ENCODE data around the gene FOSL1.
"Not testable (repeated sequence)": the region's sequence is repeated elsewhere in the genome, so short reads cannot be mapped to it uniquely, and the experiment has no call there.

Gene FOSL1

DNA sequence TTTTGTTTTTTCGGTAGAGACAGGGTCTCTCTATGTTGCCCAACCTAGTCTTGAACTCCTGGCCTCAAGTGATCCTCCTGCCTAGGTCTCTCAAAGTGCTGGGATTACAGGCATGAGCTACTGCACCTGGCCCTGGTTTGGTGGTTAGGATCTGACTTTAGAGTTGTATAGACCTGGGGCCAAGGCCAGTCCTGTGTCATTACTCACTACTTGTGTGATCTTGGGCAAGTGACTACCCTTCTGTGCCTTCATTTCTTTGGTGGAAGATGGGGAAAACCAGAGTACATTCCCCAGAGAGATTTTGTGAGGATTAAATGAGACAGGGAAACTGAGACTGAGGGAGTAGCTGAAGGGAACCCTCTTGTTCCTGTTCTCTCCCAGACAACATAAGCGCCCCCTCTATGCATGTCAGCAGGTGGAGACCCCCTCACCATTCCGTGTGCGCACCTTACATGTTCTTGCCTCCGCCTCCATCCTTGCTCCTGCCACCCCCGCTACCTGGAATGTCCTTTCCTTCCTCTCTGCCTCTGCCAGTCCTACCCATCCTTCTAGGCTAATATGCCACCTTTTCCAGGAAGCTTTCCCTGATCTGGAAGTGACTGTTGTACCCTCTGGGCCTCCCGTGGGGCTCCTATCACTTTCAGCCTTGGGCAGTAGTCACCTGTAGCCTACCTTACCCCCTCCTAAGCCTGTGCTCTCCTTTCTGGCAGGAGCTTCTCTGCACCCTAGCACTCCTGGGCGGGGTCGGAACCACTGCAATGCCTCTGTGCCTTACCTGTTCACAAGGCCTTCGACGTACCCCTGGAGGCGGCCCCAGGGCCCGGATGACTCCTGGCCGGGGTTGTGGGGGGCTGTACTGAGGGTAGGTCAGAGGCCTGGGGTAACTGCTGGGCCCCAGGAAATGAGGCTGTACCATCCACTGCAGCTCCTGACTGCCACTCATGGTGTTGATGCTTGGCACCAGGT lies 3.9 kb downstream of the FOSL1 start:
- DNase-seq (ENCODE audit: low read depth in 2 of 2), result no peak

DNA sequence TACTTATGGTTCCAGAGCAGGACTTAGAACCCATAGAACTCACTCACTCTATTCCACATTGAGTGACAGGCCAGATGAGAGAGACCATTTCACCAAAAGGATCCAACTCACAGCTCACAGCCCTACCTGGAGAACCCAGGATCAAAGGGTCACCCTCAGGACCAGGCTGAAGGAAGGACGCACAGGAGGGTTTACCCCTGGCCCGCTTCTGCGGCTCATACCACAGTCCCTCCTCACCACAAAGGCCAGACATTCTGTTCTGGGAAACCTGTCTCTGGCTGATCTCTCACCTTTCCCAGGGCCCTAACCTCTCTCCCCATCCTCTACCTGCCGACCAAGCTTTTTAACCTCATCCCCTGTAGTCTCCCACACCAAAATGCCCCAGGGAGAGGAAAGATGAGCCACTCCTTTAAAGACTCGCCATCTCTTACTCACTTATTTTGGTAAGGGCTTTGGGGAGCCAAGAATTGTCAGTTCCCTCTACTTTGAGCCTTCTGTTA lies 4.7 kb downstream of the FOSL1 start:
- DNase-seq (ENCODE audit: low read depth in 2 of 2), result no peak

DNA sequence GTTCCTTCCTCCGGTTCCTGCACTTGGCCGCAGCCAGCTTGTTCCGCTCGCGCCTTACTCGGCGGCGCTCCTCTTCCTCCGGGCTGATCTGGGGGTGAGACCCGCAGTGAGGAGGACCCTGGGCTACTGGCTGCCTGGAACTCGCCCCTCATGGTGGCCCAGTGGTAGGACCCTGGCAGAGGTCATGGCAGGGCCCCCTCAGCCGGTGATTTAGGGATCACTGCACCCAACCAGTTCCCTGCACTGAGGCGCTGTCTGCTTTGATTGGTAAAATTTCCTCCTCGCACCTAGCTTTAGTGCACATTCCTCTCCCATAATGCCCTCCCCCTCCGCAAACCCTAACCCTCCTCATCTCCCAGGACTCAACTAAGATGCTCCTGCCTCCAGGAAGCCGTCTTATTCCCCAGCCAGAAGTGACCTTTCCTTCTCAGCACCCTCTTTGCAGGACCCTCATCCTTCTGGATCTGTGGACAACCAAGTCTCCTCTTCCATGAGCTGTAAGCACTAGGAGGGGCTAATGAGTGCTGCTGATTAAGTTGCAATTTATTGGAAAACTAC lies 6.1 kb downstream of the FOSL1 start:
- DNase-seq (ENCODE audit: low read depth in 2 of 2), result no peak

DNA sequence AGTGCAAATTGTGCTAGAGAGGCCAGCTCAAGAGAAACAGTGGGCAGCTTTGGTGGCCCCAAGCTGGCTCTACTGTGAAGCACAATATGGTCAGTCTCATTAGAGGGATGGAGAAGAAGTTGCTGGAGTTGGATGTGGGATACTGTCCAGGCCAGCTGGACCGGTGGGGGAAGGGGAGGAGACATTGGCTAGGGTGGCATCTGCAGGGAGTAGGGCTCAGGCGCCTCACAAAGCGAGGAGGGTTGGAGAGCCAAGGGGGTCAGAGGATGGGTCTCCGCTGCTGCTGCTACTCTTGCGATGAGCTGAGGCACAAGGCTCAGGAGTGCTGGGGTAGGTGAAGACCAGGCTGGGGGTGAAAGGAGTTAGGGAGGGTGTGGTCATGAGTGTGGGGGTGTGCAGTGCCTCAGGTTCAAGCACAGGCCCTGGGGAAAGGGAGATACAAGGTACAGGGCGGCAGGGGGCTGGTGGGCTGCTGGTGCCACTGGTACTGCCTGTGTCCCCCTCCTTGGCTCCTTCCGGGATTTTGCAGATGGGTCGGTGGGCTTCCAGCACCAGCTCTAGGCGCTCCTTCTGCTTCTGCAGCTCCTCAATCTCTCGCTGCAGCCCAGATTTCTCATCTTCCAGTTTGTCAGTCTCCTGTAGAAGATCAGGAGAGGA lies 7.4 kb downstream of the FOSL1 start:
- no peak for DNase-seq (ENCODE audit: low read depth in 2 of 2)

DNA sequence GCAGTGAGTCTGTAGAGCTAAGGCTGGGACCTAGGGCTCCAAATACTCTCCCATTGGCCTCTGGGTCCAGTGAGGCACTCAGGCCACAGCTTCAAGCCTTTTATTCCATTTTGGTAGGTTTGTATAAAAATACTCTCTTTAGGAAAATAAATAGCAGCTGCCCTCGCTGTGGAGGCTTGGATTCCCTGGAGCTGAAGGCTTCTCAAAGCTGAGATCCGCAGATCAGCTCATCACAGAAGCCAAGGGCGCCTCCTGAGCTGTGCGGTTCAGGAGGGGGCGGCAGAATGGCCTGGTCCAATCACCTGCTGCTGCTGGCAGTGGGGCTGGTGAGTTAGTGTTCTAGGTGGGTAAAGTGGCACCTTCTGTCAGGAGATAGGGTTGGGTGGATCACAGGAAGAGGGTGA lies 8.0 kb downstream of the FOSL1 start:
- not testable (repeated sequence) for DNase-seq (ENCODE audit: low read depth in 2 of 2)

DNA sequence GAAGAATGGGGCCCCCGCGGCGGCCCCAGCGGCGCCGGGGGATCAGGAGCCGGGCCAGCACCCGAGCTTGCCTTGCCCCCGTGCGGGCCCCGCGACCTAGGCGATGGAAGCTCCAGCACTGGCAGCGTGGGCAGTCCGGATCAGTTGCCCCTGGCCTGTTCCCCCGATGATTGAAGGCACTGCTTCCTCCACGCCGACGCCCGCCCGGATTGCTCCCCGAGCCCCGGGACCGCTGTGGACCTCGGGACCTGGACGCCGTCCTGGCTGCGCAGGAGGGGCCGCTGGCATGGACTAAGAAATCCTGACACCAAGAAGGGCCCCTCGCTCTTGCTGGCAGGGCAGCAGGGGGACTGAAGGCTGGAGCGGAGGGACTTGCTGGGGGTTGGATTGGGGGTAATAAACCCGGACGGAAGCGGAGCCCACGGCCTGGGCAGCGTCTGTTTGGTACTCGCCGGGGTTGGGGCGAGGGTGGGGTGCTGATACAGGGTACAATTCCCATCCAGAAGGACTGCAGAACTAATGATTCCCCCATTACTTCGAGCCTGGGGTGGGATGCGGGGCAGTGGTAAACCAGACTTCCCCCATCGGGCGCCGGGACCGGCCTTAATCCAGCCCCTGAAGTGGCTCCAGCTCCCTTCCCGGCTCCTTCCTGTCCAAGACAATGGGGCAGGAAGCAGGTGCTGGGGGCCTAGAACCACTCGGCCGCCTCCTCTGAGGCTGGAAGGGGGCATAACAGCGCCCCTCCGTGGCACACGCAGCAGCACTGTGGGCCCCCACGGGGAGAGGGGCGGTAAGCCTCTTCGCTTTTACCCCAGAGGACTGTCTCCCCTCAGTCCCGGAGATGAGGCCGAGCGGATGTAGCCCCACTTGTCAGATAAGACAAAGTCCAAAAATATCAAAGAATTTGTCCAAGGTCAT lies 8.7 kb downstream of the FOSL1 start:
- DNase-seq (ENCODE audit: low read depth in 2 of 2), result peak; percentile 47 to 61

DNA sequence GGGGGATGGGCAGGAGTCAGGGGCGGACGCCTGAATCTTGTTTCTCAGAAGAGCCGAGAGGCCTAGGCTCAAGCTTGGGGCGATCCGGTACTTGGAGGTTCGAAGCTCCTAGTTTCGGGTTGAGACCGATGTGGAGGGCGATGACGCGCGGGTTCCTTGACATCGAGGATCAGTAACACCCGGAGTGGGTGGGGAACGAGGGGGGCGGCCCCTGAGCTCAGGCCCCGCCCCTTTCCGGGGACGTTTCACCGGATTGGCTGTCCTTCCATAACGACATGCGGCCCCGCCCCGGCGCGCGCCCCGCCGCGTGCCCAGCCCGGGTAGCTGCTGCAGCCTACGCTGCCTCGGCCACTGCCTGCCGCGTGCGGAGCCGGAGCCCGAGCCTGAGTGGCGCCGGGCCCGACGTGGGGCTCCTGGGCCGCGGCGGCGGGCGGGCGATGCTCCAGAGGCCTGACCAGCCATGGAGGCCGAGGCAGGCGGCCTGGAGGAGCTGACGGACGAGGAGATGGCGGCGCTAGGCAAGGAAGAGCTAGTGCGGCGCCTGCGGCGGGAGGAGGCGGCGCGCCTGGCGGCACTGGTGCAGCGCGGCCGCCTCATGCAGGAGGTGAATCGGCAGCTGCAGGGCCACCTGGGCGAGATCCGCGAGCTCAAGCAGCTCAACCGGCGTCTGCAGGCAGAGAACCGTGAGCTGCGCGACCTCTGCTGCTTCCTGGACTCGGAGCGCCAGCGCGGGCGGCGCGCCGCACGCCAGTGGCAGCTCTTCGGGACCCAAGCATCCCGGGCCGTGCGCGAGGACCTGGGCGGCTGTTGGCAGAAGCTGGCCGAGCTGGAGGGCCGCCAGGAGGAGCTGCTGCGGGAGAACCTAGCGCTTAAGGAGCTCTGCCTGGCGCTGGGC lies 9.6 kb downstream of the FOSL1 start, which contains the start of gene CCDC85B:
Gene CCDC85B (plus strand): TSS at position 350 of the 895 bp plus-strand sequence. CDS start 111 bp downstream, at position 461.
- peak; percentile 98 to 99 for DNase-seq (ENCODE audit: low read depth in 2 of 2)

DNA sequence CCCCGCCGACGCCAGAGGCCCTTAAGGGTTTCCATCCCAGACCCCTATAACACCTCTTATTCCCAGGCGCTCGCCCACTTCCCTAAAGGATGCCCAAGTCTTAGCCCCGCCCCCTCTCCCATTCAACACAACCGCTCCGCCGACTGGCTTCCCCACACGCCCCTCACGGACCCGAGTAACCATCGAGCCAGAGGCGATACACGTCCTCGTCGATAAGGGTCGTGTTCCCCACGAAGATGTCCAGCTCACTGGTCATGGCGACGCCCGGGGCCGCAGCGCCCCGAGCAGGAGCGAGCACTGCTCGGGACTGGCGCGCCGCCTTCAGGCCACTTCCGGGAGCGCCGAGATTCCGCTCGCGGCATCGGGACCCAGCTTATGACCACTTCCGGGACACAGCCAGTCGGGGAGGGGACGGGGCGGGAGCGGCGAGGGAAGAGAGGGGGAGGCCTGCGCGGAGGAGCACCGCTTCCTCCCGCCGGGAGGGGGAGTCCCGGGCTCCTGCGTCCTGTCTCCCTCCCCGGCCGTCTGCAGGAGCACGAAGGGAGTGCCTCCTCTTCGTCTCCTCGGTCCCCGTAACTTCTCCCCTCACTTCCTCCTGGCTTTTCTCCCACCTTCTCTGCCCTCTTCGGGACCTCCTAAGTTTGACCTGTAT lies 11.9 kb downstream of the FOSL1 start, which contains the start of gene FIBP:
Gene FIBP (minus strand): TSS at position 309 of the 652 bp plus-strand sequence. CDS start 53 bp downstream, at position 256.
- peak; percentile 91 to 95 for DNase-seq (ENCODE audit: low read depth in 2 of 2)

DNA sequence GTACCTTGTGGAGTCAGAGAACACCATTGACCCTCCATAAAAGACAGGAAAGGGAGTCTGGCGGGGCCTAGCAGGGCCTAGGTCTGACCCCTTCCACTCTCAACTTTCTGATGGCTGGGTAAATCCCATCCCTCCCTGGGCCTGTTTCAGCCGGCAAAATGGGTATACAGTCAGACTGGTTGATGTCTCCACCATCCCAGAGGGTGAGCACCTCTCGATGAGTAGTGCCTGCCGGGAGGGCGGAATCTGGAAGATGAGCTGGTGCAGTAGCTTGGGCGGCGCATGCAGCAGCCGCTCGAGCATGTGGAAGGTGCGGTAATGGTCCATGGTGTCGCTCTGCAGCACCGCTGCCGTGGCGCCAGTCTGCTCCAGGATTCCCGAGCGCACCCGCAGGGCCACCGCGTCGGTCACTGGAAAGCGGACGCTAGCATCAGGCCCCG lies 12.4 kb downstream of the FOSL1 start:
- no peak for DNase-seq (ENCODE audit: low read depth in 2 of 2)

DNA sequence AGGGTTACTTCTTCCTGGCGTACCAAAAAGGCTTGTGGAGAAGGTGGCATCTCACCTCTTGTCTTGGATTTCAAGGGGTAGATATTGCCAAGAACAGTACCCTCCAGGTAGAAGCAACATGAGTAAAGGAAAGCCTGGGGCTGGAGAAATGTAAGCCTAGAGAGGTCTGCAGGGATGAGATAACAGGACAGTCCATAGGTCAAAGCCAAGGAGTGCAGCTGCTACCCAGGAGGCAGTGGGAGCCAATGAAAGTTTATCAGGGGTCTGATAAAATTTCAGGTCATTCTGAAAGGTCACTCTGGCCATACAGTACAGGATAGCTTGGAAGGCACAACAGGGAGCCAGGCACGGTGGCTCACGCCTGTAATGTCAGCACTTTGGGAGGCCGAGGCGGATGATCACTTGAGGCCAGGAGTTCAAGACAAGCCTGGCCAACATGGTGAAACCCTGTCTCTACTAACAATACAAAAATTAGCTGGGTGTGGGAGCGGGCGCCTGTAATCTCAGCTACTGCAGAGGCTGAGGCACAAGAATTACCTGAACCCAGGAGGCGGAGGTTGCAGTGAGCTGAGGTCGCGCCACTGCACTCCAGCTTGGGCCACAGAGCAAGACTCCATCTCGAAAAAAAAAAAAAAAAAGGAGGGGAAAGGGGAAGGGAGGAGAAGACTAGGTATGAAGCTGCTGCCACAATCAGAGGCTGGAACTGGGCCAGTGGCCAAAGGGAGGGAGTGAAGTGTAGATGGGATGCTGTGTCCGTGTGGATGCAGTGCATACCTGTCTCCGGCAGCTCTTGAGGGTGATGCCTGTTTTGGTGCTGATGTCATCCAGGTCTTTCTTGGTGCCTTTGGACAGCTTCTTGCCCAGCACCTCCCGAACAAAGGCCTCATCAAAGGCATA lies 13.1 kb downstream of the FOSL1 start:
- no peak for DNase-seq (ENCODE audit: low read depth in 2 of 2)

DNA sequence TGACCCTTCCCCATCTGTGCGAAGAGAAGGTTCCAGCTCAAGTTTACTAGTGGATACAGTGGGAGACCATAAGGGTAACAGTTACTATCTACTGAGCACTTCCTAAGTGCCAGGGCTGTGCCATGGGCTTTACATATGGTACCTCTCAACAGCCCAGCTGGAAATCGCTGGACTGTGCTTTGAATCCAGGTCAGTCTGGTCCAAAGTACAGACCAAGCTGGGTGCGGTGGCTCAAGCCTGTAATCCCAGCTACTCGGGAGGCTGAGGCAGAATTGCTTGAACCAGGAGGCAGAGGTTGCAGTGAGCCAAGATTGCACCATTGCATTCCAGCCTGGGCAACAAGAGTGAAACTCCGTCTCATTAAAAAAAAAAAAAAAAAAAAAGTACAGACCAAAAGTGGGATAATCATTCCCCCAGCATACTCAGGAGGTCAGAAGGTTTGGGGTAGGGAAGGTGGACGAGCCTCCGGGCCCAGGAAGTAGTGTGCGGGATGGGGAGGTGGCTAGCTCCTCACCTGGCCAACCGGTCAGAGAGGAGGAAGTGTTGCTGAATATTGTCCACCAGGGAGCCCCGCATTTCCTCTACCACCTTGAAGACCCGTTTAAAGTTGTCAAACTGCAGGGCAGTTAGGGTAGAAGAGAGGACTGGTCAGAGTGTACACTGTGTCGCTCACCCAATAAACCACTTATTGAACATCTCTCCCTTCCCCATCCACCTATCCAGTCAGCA lies 14.2 kb downstream of the FOSL1 start:
- DNase-seq (ENCODE audit: low read depth in 2 of 2), result no peak

DNA sequence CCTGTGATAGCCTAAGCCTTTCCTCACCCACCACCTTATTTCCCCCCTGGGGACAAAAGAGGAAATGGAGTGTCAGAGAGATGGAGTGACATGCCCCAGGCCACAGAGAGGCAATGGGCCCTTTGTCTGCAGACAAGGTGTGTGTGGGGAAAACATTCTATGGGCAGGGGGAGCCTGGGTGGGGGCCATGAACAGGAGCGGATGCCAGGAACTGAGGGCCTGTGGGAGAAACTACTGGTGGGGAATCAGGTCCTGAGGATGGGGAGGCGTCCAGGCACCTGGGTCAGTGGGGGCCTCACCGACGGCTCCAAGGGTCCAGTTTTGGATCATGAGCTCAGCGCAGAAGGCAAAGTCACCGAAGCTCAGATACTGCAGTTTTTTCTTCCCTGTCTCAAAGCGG lies 15.0 kb downstream of the FOSL1 start:
- DNase-seq (ENCODE audit: low read depth in 2 of 2), result no peak

DNA sequence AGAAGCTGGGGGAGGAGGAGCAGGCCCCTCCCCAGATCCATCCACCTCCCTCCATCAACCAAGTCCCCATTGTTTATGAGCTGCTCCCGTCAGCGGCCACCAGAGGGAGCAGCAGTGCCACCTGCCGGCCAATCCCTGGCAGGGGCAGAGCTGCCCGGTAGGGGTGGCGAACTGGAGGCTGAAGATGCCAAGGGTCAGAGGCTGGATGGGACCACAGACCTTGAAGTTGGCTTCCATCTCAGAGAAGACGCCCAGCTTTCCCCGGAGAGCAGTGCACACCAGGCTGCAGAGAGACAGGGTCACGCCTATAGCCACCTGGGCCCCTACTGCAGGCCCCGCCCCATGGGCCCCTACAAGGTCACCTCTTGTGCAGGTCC lies 15.5 kb downstream of the FOSL1 start:
- peak; percentile 73 to 75 for DNase-seq (ENCODE audit: low read depth in 2 of 2)

DNA sequence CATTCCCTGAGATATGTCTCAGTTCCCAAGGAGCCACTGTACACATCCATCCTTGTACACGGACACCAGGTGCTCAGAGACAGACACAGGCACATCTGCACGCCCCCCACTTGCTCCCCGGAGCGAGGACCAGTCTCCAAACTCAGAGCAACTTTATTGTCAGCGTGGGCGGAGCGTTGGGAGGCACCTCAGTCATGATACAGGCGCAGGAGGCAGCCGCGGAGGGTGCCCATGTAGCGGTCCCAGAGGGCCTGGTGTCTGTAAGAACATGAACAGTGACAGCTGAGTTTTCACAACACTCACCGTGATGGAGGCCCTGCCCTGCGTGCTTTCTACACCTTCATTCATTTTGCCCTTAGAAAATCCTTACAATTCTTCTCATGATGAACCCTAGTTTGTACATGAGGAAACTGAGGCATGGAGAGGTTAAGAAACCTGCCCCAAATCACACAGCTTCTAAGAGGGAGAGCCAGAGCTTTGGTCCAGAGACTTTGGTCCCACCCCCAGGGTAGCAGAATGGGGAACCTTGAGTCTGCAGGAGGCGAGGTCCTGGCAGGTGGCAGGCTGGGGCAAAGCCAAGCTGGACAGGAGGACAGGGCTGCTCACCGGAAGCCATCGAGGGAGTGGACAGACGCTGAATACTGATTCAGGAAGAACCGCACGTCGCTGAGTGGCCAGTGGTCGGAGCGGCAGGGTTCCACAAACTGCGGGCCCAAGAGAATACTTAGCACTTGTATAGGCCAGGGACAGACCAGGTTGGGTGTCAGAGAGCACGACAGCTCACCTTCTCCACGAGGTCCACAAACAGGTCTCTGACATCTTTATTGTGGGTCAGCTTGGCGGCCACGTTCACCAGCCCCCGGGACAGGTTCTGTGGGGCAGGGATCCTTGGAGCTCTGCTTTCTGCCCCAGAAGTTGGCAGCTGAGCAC lies 16.1 kb downstream of the FOSL1 start:
- no peak for DNase-seq (ENCODE audit: low read depth in 2 of 2)

DNA sequence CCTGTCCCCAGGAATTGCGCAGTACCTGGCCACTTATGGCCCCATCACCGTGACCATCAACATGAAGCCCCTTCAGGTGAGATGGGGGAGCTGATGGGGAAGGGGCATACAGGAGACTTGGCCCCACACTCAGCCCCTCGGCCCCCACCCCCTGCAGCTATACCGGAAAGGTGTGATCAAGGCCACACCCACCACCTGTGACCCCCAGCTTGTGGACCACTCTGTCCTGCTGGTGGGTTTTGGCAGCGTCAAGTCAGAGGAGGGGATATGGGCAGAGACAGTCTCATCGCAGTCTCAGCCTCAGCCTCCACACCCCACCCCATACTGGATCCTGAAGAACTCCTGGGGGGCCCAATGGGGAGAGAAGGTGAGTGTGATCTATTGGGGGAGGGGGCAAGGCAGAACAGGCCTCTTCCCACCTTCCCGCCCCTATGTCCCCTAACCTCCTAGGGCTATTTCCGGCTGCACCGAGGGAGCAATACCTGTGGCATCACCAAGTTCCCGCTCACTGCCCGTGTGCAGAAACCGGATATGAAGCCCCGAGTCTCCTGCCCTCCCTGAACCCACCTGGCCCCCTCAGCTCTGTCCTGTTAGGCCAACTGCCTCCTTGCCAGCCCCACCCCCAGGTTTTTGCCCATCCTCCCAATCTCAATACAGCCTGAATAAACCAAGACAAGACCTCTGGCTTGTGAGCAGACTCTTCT lies 17.0 kb downstream of the FOSL1 start:
- DNase-seq (ENCODE audit: low read depth in 2 of 2), result no peak

All from stimulated activated CD4-positive, alpha-beta T cell treated with anti-CD3 and anti-CD28 coated beads, Interleukin-1b, Interleukin-23, amount 100 ng/mL, for 4 hours (primary cell).